Parathyroid adenoma (tissue), 2 donors: ENCODE data around the gene DLGAP3.

Experiments used
- H2AFZ ChIP-seq: fragments of 300-600 bp; sonication (generic); one replicate; pipeline ENCODE4 v1.7.0; 2017; ENCODE audit warnings: antibody characterized with exemption, mild to moderate bottlenecking
- H3K27ac ChIP-seq: fragments of 300-600 bp; sonication (generic); one replicate; pipeline ENCODE4 v1.7.0; 2017
- H3K27me3 ChIP-seq: fragments of 300-600 bp; sonication (generic); one replicate; pipeline ENCODE4 v1.7.0; 2017; ENCODE audit warnings: low read length; ENCODE audit not compliant: control insufficient read depth, insufficient read depth
- H3K36me3 ChIP-seq: fragments of 300-600 bp; sonication (generic); one replicate; pipeline ENCODE4 v1.7.0; 2017; ENCODE audit warnings: low read length; ENCODE audit not compliant: control insufficient read depth, insufficient read depth
- H3K4me1 ChIP-seq: fragments of 300-600 bp; sonication (generic); one replicate; pipeline ENCODE4 v1.7.0; 2017; ENCODE audit warnings: control low read depth
- H3K4me2 ChIP-seq: fragments of 300-600 bp; sonication (generic); one replicate; pipeline ENCODE4 v1.7.0; 2017; ENCODE audit warnings: low read length
- H3K4me3 ChIP-seq: fragments of 300-600 bp; sonication (generic); one replicate; pipeline ENCODE4 v1.7.0; 2017; ENCODE audit warnings: low read depth, low read length
- H3K79me2 ChIP-seq: fragments of 300-600 bp; sonication (generic); one replicate; pipeline ENCODE4 v1.7.0; 2017; ENCODE audit warnings: control low read depth
- H3K9ac ChIP-seq: fragments of 300-600 bp; sonication (generic); one replicate; pipeline ENCODE4 v1.7.0; 2017; ENCODE audit warnings: mild to moderate bottlenecking
- H3K9me3 ChIP-seq: fragments of 300-600 bp; sonication (generic); one replicate; pipeline ENCODE4 v1.7.0; 2017; ENCODE audit warnings: low read length; ENCODE audit not compliant: control insufficient read depth
- TF ChIP-seq, protein P1 (sequence below): fragments of 300-600 bp; sonication (generic); IDR thresholded peaks from one replicate; pipeline ENCODE4 v1.7.0; 2017; ENCODE audit warnings: antibody characterized with exemption, mild to moderate bottlenecking
- donor health status: primary hyperparathyroidism.

DLGAP3 gene

DNA sequence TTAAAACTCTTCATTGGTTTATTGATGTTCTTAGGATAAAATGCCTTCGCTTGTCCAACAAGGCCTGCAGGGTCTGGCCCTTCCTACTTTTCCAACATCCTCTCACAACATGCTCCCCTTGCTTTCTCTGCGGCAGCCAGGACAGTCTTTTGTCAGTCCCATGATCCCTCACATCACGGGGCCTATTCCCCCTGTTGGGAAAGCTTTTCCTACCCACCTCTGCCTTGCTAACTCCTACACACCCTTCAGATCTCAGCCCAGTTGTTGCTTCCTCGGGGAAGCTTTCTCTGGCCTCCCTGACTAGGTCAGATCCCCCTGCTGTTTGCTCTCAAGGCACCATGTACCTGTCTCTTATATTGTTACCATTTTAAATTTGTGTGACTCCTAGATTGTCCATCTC lies 19.0 kb downstream of the DLGAP3 start:
- Histone ChIP-seq H3K4me1 (no peaks in the 10 kb centered on the region), H3K36me3 (no peaks in the 10 kb centered on the region), H3K9ac (no peak overlapping the region), H3K9me3 (no peaks in the 10 kb centered on the region), H3K4me3 (no peak overlapping the region), H3K79me2 (no peaks in the 10 kb centered on the region), H2AFZ (no peak overlapping the region), H3K4me2 (no peak overlapping the region), H3K27me3 (no peaks in the 10 kb centered on the region), H3K27ac (no peak overlapping the region)
- TF ChIP-seq, protein P1, sequence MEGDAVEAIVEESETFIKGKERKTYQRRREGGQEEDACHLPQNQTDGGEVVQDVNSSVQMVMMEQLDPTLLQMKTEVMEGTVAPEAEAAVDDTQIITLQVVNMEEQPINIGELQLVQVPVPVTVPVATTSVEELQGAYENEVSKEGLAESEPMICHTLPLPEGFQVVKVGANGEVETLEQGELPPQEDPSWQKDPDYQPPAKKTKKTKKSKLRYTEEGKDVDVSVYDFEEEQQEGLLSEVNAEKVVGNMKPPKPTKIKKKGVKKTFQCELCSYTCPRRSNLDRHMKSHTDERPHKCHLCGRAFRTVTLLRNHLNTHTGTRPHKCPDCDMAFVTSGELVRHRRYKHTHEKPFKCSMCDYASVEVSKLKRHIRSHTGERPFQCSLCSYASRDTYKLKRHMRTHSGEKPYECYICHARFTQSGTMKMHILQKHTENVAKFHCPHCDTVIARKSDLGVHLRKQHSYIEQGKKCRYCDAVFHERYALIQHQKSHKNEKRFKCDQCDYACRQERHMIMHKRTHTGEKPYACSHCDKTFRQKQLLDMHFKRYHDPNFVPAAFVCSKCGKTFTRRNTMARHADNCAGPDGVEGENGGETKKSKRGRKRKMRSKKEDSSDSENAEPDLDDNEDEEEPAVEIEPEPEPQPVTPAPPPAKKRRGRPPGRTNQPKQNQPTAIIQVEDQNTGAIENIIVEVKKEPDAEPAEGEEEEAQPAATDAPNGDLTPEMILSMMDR = no peak

DNA sequence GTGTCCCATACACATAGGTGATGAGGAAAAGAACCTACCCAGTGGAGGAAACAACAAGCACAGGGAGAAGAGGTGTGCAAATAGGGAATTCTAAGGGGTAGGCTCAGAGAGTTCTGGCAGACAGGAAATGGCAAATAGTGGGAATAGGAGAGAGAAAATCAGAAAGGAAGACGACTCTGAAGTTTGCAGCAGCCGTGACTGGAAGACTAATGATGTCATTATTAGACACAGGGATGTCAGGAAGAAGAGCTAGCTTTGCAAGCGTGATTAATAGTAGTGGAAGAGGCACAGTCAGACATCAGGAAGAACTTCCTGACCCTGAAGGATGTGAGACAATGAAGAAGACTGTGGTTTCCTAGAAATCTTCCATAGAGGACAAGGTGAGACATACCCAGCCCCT lies 21.1 kb downstream of the DLGAP3 start:
- no peaks in the 10 kb centered on the region for H3K9me3 ChIP-seq
- H3K9ac ChIP-seq = no peak overlapping the region
- no peak overlapping the region for H3K4me3 ChIP-seq
- no peak overlapping the region for H2AFZ ChIP-seq
- no peaks in the 10 kb centered on the region for H3K36me3 ChIP-seq
- no peaks in the 10 kb centered on the region for H3K27me3 ChIP-seq
- no peak overlapping the region for H3K27ac ChIP-seq
- H3K4me2 ChIP-seq = no peak overlapping the region
- TF ChIP-seq, protein P1 = no peak
- H3K4me1 ChIP-seq = no peaks in the 10 kb centered on the region
- no peaks in the 10 kb centered on the region for H3K79me2 ChIP-seq

DNA sequence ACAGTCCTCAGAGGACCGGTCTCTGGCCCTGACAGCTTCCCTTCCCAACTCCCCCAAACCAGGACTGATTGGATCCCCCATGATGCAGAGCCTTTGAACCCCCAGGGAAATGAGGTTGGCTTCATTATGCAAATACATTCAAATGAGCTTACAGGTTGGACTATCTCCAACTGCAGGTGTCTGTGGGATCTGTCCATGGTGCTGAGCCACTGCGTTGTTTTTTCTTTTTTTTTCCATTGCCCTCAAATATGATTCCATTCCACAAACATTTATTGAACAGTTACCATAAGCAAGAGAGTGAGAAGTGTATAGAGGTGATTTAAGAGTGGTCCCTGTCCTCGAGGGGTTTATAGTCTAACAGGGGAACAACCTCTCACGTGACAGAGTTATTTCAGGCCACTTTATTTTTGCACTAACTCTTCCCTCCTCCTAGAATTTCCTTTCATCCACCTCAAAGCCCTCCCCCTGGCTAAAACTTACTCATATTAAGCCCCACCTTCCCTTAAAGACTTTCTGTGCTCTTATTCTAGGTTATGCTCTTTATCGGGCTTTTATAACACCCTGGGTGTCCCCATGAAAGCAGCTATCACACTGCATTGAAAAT lies 21.9 kb downstream of the DLGAP3 start:
- Histone ChIP-seq H3K9me3 (no peaks in the 10 kb centered on the region), H3K4me1 (no peaks in the 10 kb centered on the region), H3K36me3 (no peaks in the 10 kb centered on the region), H3K4me3 (no peak overlapping the region), H3K79me2 (no peaks in the 10 kb centered on the region), H2AFZ (no peak overlapping the region), H3K9ac (no peak overlapping the region), H3K4me2 (no peak overlapping the region), H3K27me3 (no peaks in the 10 kb centered on the region), H3K27ac (no peak overlapping the region)
- TF ChIP-seq, protein P1 = no peak

DNA sequence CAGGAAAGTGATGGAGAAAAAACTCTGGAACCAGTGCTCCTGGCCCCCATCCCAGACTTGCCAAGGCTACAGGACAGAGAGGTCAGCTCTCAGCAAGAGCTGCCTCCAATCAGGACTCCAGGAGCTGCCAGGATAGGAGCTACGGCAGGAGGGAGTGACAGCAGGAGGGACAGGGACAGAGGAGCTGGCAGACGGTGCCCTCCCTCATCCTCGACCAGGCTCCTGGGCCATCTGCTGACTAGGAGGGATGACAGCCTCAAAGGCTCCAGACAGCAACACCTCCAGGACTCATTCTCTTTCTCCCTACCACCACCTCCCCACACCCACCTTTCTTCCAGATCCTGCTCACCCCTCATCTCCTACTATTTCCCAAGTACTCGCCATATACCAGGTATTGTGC lies 22.7 kb downstream of the DLGAP3 start:
- TF ChIP-seq, protein P1 = no peak
- Histone ChIP-seq H3K36me3 (no peaks in the 10 kb centered on the region), H3K4me1 (no peaks in the 10 kb centered on the region), H3K79me2 (no peaks in the 10 kb centered on the region), H3K4me3 (no peak overlapping the region), H3K9ac (no peak overlapping the region), H2AFZ (no peak overlapping the region), H3K9me3 (no peaks in the 10 kb centered on the region), H3K27me3 (no peaks in the 10 kb centered on the region), H3K4me2 (no peak overlapping the region), H3K27ac (no peak overlapping the region)

DNA sequence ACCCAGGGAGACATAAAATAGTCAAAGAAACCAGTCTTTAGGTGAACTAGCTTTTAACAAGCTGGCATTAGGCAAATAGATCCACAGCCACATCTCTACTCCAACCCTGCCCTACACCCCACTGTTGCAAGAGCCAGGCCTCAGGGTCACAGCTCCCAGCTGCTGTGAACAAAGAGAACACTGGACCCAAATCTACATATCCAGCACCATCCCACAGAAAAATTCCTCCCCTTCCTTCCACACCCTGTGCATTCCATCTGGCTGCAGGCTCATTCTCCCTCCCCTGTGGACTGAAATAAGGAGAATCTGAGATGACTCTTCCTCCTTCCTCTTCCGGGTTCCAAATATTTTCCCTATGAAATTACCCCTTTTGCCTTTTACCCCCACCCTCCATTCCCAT lies 23.2 kb downstream of the DLGAP3 start:
- Histone ChIP-seq H3K4me2 (no peak overlapping the region), H2AFZ (no peak overlapping the region), H3K79me2 (no peaks in the 10 kb centered on the region), H3K9me3 (no peaks in the 10 kb centered on the region), H3K36me3 (no peaks in the 10 kb centered on the region), H3K27me3 (no peaks in the 10 kb centered on the region), H3K27ac (no peak overlapping the region), H3K4me1 (no peaks in the 10 kb centered on the region), H3K4me3 (no peak overlapping the region), H3K9ac (no peak overlapping the region)
- TF ChIP-seq, protein P1 = no peak
